NCI-H748 (cell line): ENCODE results near the gene NCOA5.
A peak's percentile ranks its signal among the peaks of the same experiment; 100 is the strongest.
"Not testable (repeated sequence)": the region's sequence is repeated elsewhere in the genome, so short reads cannot be mapped to it uniquely, and the experiment has no call there.

ENCODE experiments used
- DNase-seq: peaks from one replicate; lab custom pipeline; 2025; ENCODE audit not compliant: unreplicated experiment; lab: John Stamatoyannopoulos, UW

The NCOA5 gene

GRCh38 chr20:46121184-46121930 lies 31.6 kb upstream of the NCOA5 start:
- DNase-seq: no peak

GRCh38 chr20:46120136-46120535 lies 30.4 kb upstream of the NCOA5 start:
- no peak for DNase-seq

- no peak for DNase-seq
Measured at GRCh38 chr20:46119547-46119946, 29.8 kb upstream of the NCOA5 start.

GRCh38 chr20:46119028-46119546 lies 29.3 kb upstream of the NCOA5 start:
- no peak for DNase-seq

- DNase-seq: no peak
Measured at GRCh38 chr20:46118481-46119020, 28.8 kb upstream of the NCOA5 start.

GRCh38 chr20:46117704-46118467 lies 28.1 kb upstream of the NCOA5 start, which contains the start of gene CD40:
Gene CD40 (plus strand): TSS chr20:46118314. CDS start chr20:46118344, 30 bp downstream.
- DNase-seq: peak; percentile 8

GRCh38 chr20:46114449-46114848 lies 24.7 kb upstream of the NCOA5 start:
- no peak for DNase-seq

- DNase-seq: no peak
Measured at GRCh38 chr20:46113113-46113470, 23.3 kb upstream of the NCOA5 start.

- no peak for DNase-seq
Measured at GRCh38 chr20:46112430-46113112, 22.8 kb upstream of the NCOA5 start.

GRCh38 chr20:46111836-46112212 lies 22.1 kb upstream of the NCOA5 start:
- no peak for DNase-seq

- no peak for DNase-seq
Measured at GRCh38 chr20:46111028-46111835, 21.5 kb upstream of the NCOA5 start.

- no peak for DNase-seq
Measured at GRCh38 chr20:46108976-46109375, 19.2 kb upstream of the NCOA5 start.

GRCh38 chr20:46108435-46108841 lies 18.7 kb upstream of the NCOA5 start:
- no peak for DNase-seq

- DNase-seq: no peak
Measured at GRCh38 chr20:46107061-46107460, 17.3 kb upstream of the NCOA5 start.

GRCh38 chr20:46104262-46104661 lies 14.5 kb upstream of the NCOA5 start:
- DNase-seq: no peak

GRCh38 chr20:46102940-46103339 lies 13.2 kb upstream of the NCOA5 start:
- DNase-seq: no peak

GRCh38 chr20:46101957-46102356 lies 12.2 kb upstream of the NCOA5 start:
- no peak for DNase-seq

GRCh38 chr20:46100988-46101387 lies 11.2 kb upstream of the NCOA5 start:
- no peak for DNase-seq

- not testable (repeated sequence) for DNase-seq
Measured at GRCh38 chr20:46100444-46100843, 10.7 kb upstream of the NCOA5 start.

GRCh38 chr20:46099491-46100287 lies 9.9 kb upstream of the NCOA5 start:
- no peak for DNase-seq
